ENCODE data around the gene BAD. TPM values are rescaled to one million over a fixed set of nuclear protein-coding genes. Genes with fewer than 3 reads are reported as not detected.

BAD gene
- total RNA-seq, 2 donors from 2014 or later, result 21.5 to 38.5 TPM

- no peaks in the 10 kb centered on the region for H3K27me3 Mint-ChIP-seq
- peak overlapping the region; percentile 95 for H3K4me3 Mint-ChIP-seq
- peaks cover 56% of the 10 kb centered on the region for H3K36me3 Mint-ChIP-seq (ENCODE audit: low read depth)
- peak overlapping the region; percentile 89 for H3K27ac Mint-ChIP-seq
- peaks cover 4% of the 10 kb centered on the region for H3K4me1 Mint-ChIP-seq
- peak; percentile 39 for ATAC-seq (replicated peaks)
- no peaks in the 10 kb centered on the region for H3K9me3 Mint-ChIP-seq
These were observed 38.5 kb downstream of the BAD start for GRCh38 chr11:64245797-64246620.

GRCh38 chr11:64245401-64245796 is 39.1 kb downstream of the BAD start:
- no peak for ATAC-seq (replicated peaks)
- Mint-ChIP-seq H3K36me3 (ENCODE audit: low read depth) (peaks cover 61% of the 10 kb centered on the region), H3K4me3 (peak overlapping the region; percentile 95), H3K27ac (peak overlapping the region; percentile 89), H3K4me1 (peaks cover 5% of the 10 kb centered on the region), H3K9me3 (no peaks in the 10 kb centered on the region), H3K27me3 (no peaks in the 10 kb centered on the region)

GRCh38 chr11:64244966-64245365 is 39.5 kb downstream of the BAD start:
- peak overlapping the region; percentile 89 for H3K27ac Mint-ChIP-seq

GRCh38 chr11:64244107-64244506 is 40.4 kb downstream of the BAD start:
- Mint-ChIP-seq H3K4me1 (peaks cover 9% of the 10 kb centered on the region), H3K27me3 (no peaks in the 10 kb centered on the region), H3K36me3 (ENCODE audit: low read depth) (peaks cover 70% of the 10 kb centered on the region), H3K27ac (no peak overlapping the region), H3K9me3 (no peaks in the 10 kb centered on the region), H3K4me3 (peak overlapping the region; percentile 95)
- ATAC-seq (replicated peaks), result no peak

More at GRCh38 chr11:64244966-64245365, 39.5 kb downstream of the BAD start:
- Mint-ChIP-seq H3K27me3 (no peaks in the 10 kb centered on the region), H3K9me3 (no peaks in the 10 kb centered on the region), H3K4me3 (peak overlapping the region; percentile 95), H3K4me1 (peaks cover 9% of the 10 kb centered on the region), H3K36me3 (ENCODE audit: low read depth) (peaks cover 65% of the 10 kb centered on the region)
- no peak for ATAC-seq (replicated peaks)

GRCh38 chr11:64243236-64243854 is 41.1 kb downstream of the BAD start:
- Mint-ChIP-seq H3K9me3 (no peaks in the 10 kb centered on the region), H3K27me3 (no peaks in the 10 kb centered on the region), H3K4me1 (peaks cover 9% of the 10 kb centered on the region), H3K36me3 (ENCODE audit: low read depth) (peaks cover 72% of the 10 kb centered on the region), H3K4me3 (peak overlapping the region; percentile 95), H3K27ac (no peak overlapping the region)
- ATAC-seq (replicated peaks), result no peak

- Mint-ChIP-seq H3K4me1 (peaks cover 13% of the 10 kb centered on the region), H3K9me3 (no peaks in the 10 kb centered on the region), H3K36me3 (ENCODE audit: low read depth) (peaks cover 84% of the 10 kb centered on the region), H3K4me3 (peak overlapping the region; percentile 95), H3K27ac (peak overlapping the region; percentile 96), H3K27me3 (no peaks in the 10 kb centered on the region)
- peak; percentile 0 for ATAC-seq (replicated peaks)
These were observed 42.7 kb downstream of the BAD start for GRCh38 chr11:64241491-64242374.

GRCh38 chr11:64241241-64241490 is 43.3 kb downstream of the BAD start:
- Mint-ChIP-seq H3K4me1 (peaks cover 13% of the 10 kb centered on the region), H3K4me3 (peak overlapping the region; percentile 95), H3K9me3 (no peaks in the 10 kb centered on the region), H3K27me3 (no peaks in the 10 kb centered on the region), H3K27ac (peak overlapping the region; percentile 96), H3K36me3 (ENCODE audit: low read depth) (peaks cover 85% of the 10 kb centered on the region)
- peak; percentile 84 for ATAC-seq (replicated peaks)

- no peaks in the 10 kb centered on the region for H3K27me3 Mint-ChIP-seq
- H3K27ac Mint-ChIP-seq, result peak within 1 kb of the TSS; percentile 96
- peak within 1 kb of the TSS; percentile 95 for H3K4me3 Mint-ChIP-seq
- H3K4me1 Mint-ChIP-seq, result peaks cover 13% of the 10 kb centered on the region
- no peaks in the 10 kb centered on the region for H3K9me3 Mint-ChIP-seq
- ATAC-seq (replicated peaks), result peak; percentile 65
- H3K36me3 Mint-ChIP-seq (ENCODE audit: low read depth), result peaks cover 82% of the 10 kb centered on the region
These were observed 43.8 kb downstream of the BAD start, which contains the start of gene FKBP2 for GRCh38 chr11:64240435-64241240. Gene FKBP2, plus strand, starts transcription at chr11:64241095. Its CDS starts 1,293 bp downstream, at chr11:64242388.

GRCh38 chr11:64239662-64240434 is 44.6 kb downstream of the BAD start:
- Mint-ChIP-seq H3K27ac (peak overlapping the region; percentile 96), H3K4me1 (peaks cover 18% of the 10 kb centered on the region), H3K4me3 (peak overlapping the region; percentile 95), H3K27me3 (no peaks in the 10 kb centered on the region), H3K36me3 (ENCODE audit: low read depth) (peaks cover 81% of the 10 kb centered on the region), H3K9me3 (no peaks in the 10 kb centered on the region)
- ATAC-seq (replicated peaks), result no peak

GRCh38 chr11:64238999-64239398 is 45.5 kb downstream of the BAD start:
- Mint-ChIP-seq H3K9me3 (no peaks in the 10 kb centered on the region), H3K27me3 (no peaks in the 10 kb centered on the region), H3K27ac (no peak overlapping the region), H3K4me3 (no peak overlapping the region), H3K4me1 (peaks cover 18% of the 10 kb centered on the region), H3K36me3 (ENCODE audit: low read depth) (peaks cover 73% of the 10 kb centered on the region)
- no peak for ATAC-seq (replicated peaks)

GRCh38 chr11:64238076-64238475 is 46.4 kb downstream of the BAD start:
- Mint-ChIP-seq H3K27ac (peak overlapping the region; percentile 87), H3K4me3 (peak overlapping the region; percentile 22), H3K27me3 (no peaks in the 10 kb centered on the region), H3K36me3 (ENCODE audit: low read depth) (peaks cover 64% of the 10 kb centered on the region), H3K9me3 (no peaks in the 10 kb centered on the region), H3K4me1 (peaks cover 18% of the 10 kb centered on the region)
- ATAC-seq (replicated peaks), result no peak

- ATAC-seq (replicated peaks), result no peak
- H3K27ac Mint-ChIP-seq, result peak overlapping the region; percentile 87
These were observed 46.9 kb downstream of the BAD start for GRCh38 chr11:64237484-64237951.

More at GRCh38 chr11:64237484-64237951, 46.9 kb downstream of the BAD start:
- no peaks in the 10 kb centered on the region for H3K27me3 Mint-ChIP-seq
- H3K4me3 Mint-ChIP-seq, result peak overlapping the region; percentile 22
- peaks cover 58% of the 10 kb centered on the region for H3K36me3 Mint-ChIP-seq (ENCODE audit: low read depth)
- no peaks in the 10 kb centered on the region for H3K9me3 Mint-ChIP-seq
- H3K4me1 Mint-ChIP-seq, result peaks cover 18% of the 10 kb centered on the region

Data from activated T-helper 17 cell treated with anti-CD3 and anti-CD28 coated beads, Interleukin-2, amount 50 U/mL, for 72 hours (primary cell).